Thymus (tissue), 11 donors: ENCODE data around the gene ZBTB7C. TPM values are rescaled to one million over a fixed set of nuclear protein-coding genes. Genes with fewer than 3 reads are reported as not detected.
"Not testable (repeated sequence)": the region's sequence is repeated elsewhere in the genome, so short reads cannot be mapped to it uniquely, and the experiment has no call there.

Experiments
- DNase-seq, 9 donors: peaks; one replicate each; pipeline ENCODE4 v3.0.0-alpha.2; 2013; ENCODE audit warnings: low spot score in 9 of 9, low read depth in 6 of 9, missing footprints in 1 of 9
- H3K27ac ChIP-seq, 2 donors: one replicate each; pipeline ENCODE4 v1.5.1; 2013; ENCODE audit warnings: control low read depth in 1 of 2, low read depth in 1 of 2, low read length in 1 of 2, mild to moderate bottlenecking in 1 of 2, moderate library complexity in 1 of 2
- H3K27me3 ChIP-seq, 2 donors: one replicate each; pipeline ENCODE4 v1.5.1; 2013; ENCODE audit warnings: low read length in 1 of 2; ENCODE audit not compliant: control insufficient read depth in 2 of 2, insufficient read depth in 1 of 2
- H3K36me3 ChIP-seq, 2 donors: one replicate each; pipeline ENCODE4 v1.5.1; 2013; ENCODE audit warnings: low read length in 1 of 2, mild to moderate bottlenecking in 1 of 2, moderate library complexity in 1 of 2; ENCODE audit not compliant: control insufficient read depth in 2 of 2, insufficient read depth in 2 of 2
- H3K4me1 ChIP-seq, 2 donors: one replicate each; pipeline ENCODE4 v1.5.1; 2013; ENCODE audit warnings: low read length in 2 of 2; ENCODE audit not compliant: control insufficient read depth in 2 of 2, insufficient read depth in 2 of 2
- H3K4me3 ChIP-seq, 2 donors: one replicate each; pipeline ENCODE4 v1.5.1; 2013; ENCODE audit warnings: low read length in 2 of 2, control low read depth in 1 of 2, mild to moderate bottlenecking in 1 of 2
- H3K9me3 ChIP-seq, 2 donors: one replicate each; pipeline ENCODE4 v1.5.1; 2013; ENCODE audit warnings: low read length in 1 of 2, mild to moderate bottlenecking in 1 of 2; ENCODE audit not compliant: control insufficient read depth in 2 of 2, insufficient read depth in 1 of 2
- WGBS: extraction: QIAGEN DNeasy Blood & Tissue Kit; methylation state at CpG from one replicate; pipeline ENCODE4 v1.1.7; 2013; 5-methylcytosine and 5-hydroxymethylcytosine counted together
- polyA plus RNA-seq: library from polyadenylated mRNA; stranded (reverse); fragments of 200-250 nt; gene quantifications from one replicate; pipeline ENCODE4 v1.2.3, GENCODE V29; 2013
- total RNA-seq: library from RNA; stranded (reverse); fragments of 120-200 nt; gene quantifications from one replicate; pipeline ENCODE4 v1.2.4, GENCODE V29; 2013
- donor health status: healthy.

ZBTB7C gene
- total and polyA plus RNA-seq, 2 donors, result 0.14 to 0.73 TPM

GRCh38 chr18:48294899-48295585 is 114.1 kb downstream of the ZBTB7C start:
- Histone ChIP-seq H3K27ac (no peak overlapping the region), H3K4me1 (no peaks in the 10 kb centered on the region), H3K4me3 (no peak overlapping the region), H3K9me3 (no peaks in the 10 kb centered on the region), H3K27me3 (no peaks in the 10 kb centered on the region), H3K36me3 (no peaks in the 10 kb centered on the region)
- no peak for DNase-seq
- WGBS, result 96% methylated on average over 12 of the region's 12 CpGs

- Histone ChIP-seq H3K27ac (no peak overlapping the region), H3K4me3 (no peak overlapping the region), H3K9me3 (no peaks in the 10 kb centered on the region), H3K27me3 (no peaks in the 10 kb centered on the region), H3K36me3 (no peaks in the 10 kb centered on the region), H3K4me1 (no peaks in the 10 kb centered on the region)
- DNase-seq, result no peak
- 96% methylated on average over 16 of the region's 16 CpGs for WGBS
These were observed 115.0 kb downstream of the ZBTB7C start for GRCh38 chr18:48293954-48294898.

DNA sequence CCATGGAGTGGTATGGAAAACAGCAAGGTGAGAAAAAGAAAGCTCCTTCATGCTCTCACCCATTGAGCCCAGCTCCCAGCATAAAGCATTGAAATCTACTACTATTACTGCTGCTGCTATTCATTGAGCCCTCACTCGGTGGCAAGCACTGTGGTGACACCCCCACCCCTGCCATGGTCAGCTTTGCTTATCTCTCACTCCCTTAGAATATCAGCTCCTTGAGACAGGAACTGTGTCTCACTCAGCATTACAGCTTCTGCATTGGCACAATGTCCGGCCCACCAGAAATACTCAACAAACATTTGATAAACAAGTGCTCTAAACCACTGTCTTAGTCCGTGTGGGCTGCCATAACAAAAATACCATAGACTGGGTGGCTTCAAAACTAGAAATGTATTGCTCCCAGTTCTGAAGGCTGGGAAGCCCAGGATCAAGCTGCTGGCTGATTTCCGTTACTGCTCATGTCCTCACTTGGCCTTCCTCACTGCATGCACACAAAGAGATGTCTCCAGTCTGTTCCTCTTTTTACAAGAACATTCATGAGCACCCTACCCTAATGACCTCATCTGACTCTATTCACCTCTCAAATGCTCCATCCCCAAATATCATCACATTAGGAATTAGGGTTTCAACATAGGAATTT is 116.3 kb downstream of the ZBTB7C start:
- WGBS, result 86% methylated on average over 4 of the region's 4 CpGs
- DNase-seq, result no peak

GRCh38 chr18:48292229-48292628 is 117.0 kb downstream of the ZBTB7C start:
- no peak overlapping the region for H3K27ac ChIP-seq
- DNase-seq, result no peak
- H3K4me1 ChIP-seq, result no peaks in the 10 kb centered on the region
- no peaks in the 10 kb centered on the region for H3K36me3 ChIP-seq
- no peak overlapping the region for H3K4me3 ChIP-seq
- WGBS, result 93% methylated on average over 4 of the region's 4 CpGs
- no peaks in the 10 kb centered on the region for H3K27me3 ChIP-seq
- H3K9me3 ChIP-seq, result no peaks in the 10 kb centered on the region

More for the DNA sequence above, 116.3 kb downstream of the ZBTB7C start:
- Histone ChIP-seq H3K4me3 (no peak overlapping the region), H3K27me3 (no peaks in the 10 kb centered on the region), H3K4me1 (no peaks in the 10 kb centered on the region), H3K36me3 (no peaks in the 10 kb centered on the region), H3K9me3 (no peaks in the 10 kb centered on the region), H3K27ac (no peak overlapping the region)

DNA sequence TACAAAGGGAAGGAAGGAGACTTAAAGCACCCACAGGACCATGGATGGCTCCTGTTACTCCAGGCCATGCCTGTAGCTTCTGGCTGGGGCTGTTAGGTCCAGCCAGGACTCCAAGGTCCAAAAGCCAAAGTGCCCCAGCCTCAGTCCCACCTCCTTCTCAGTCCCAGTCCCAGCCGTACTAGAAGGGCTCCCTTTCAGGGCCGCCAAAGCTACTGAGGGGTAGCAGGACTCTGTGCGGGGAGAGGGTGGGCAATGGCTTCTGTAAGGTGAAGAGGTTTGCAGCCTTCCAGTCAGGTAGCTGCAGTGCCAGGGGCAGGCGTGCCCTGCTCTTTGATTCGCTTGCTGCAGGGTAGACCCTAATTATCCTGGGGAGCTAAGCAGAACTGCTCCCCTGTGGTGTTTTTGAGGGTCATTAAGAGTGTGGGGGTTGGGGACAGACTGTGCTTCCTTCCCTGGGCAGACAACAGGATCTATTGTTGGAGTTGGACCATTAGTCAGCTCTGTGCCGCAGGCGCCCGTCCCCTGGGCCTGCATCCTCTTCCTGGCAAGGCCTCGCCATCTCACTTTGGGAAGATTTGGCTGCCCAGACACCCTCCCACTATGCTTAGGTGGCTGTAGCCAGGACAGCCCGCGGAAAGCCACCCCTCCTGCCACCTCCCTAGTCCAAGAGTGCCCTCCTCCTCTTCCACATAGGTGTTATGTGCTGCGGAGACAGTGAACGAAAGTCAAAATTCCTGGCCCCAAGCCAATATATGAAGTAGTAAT is 118.8 kb downstream of the ZBTB7C start:
- Histone ChIP-seq H3K36me3 (no peaks in the 10 kb centered on the region), H3K9me3 (no peaks in the 10 kb centered on the region), H3K4me1 (no peaks in the 10 kb centered on the region), H3K4me3 (no peak overlapping the region), H3K27ac (no peak overlapping the region), H3K27me3 (no peaks in the 10 kb centered on the region)
- DNase-seq, result no peak
- WGBS, result 93% methylated on average over 13 of the region's 13 CpGs

DNA sequence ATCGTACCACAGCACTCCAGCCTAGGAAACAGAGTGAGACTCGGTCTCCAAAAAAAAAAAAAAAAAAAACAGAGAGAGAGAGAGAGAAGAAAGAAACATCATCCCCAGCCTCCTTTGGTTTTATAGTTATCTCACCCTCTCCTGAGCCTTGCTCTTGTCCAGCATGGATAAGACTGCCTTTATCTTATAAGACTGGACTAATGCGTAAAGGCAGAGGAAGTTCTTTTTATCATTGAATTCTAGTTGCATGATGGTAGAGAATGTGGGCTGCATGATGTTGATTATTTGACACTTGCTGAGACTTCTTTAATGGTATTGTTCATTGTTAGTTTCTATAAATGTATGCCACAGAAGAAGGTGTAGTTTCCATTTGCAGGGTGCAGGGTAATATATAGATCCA is 124.4 kb downstream of the ZBTB7C start:
- DNase-seq, result no peak
- Histone ChIP-seq H3K9me3 (no peaks in the 10 kb centered on the region), H3K4me1 (no peaks in the 10 kb centered on the region), H3K27ac (no peak overlapping the region), H3K36me3 (no peaks in the 10 kb centered on the region), H3K27me3 (no peaks in the 10 kb centered on the region), H3K4me3 (no peak overlapping the region)
- 95% methylated on average over 3 of the region's 3 CpGs for WGBS

DNA sequence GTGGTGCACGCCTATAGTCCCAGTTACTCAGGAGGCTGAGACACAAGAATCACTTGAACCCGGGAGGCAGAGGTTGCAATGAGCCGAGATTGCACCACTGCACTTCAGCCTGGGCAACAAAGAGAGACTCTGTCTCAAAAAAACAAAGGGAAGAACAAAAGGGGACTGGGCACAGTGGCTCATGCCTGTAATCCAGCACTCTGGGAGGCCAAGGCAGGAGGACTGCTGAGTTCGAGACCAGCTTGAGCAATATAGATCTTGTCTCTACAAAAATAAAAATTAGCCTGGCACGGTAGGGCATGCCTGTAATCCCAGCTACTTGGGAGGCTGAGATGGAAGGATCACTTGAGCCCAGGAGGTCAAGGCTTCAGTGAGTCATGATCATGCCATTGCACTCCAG is 125.2 kb downstream of the ZBTB7C start:
- not testable (repeated sequence) for H3K4me3 ChIP-seq, H3K4me1 ChIP-seq, H3K27me3 ChIP-seq, H3K27ac ChIP-seq, H3K36me3 ChIP-seq, H3K9me3 ChIP-seq, DNase-seq
- WGBS, result 93% methylated on average over 5 of the region's 5 CpGs

- not testable (repeated sequence) for H3K27me3 ChIP-seq, H3K4me1 ChIP-seq, DNase-seq, H3K9me3 ChIP-seq, H3K36me3 ChIP-seq, H3K4me3 ChIP-seq, H3K27ac ChIP-seq
These were observed 127.7 kb downstream of the ZBTB7C start for GRCh38 chr18:48281460-48281859.
